CD8-positive, alpha-beta memory T cell (primary cell): Measurements from ENCODE around the gene USP28. TPM values are rescaled to one million over a fixed set of nuclear protein-coding genes. Genes with fewer than 3 reads are reported as not detected.
"Not testable (repeated sequence)": the region's sequence is repeated elsewhere in the genome, so short reads cannot be mapped to it uniquely, and the experiment has no call there.

Experiments used
- CTCF ChIA-PET: fragments of 350-600 bp; sonication (Branson Sonifier 250); formaldehyde crosslinking; loops from one replicate; lab custom pipeline; 2021; ENCODE audit warnings: antibody characterized with exemption; lab: Charles Lee
- POLR2A ChIA-PET: fragments of 350-600 bp; sonication (Branson Sonifier 250); formaldehyde crosslinking; loops from one replicate; lab custom pipeline; 2021; ENCODE audit warnings: antibody characterized with exemption; lab: Charles Lee
- DNase-seq, 5 donors: peaks; one replicate each; pipeline versions ENCODE4 v3.0.0 to v3.0.0-alpha.2; 2020 to 2022; ENCODE audit warnings: mixed read lengths in 1 of 5
- H3K27ac ChIP-seq: one replicate; pipeline ENCODE4 v1.7.0; 2013; ENCODE audit warnings: low read depth, mild to moderate bottlenecking, low read length, moderate library complexity
- H3K27me3 ChIP-seq: 2 replicates; pipeline ENCODE4 v1.7.0; 2013; ENCODE audit warnings: low read length, mild to moderate bottlenecking; ENCODE audit not compliant: insufficient read depth, poor library complexity, severe bottlenecking
- H3K36me3 ChIP-seq: 2 replicates; pipeline ENCODE4 v1.7.0; 2013; ENCODE audit warnings: mild to moderate bottlenecking, low read length, moderate library complexity; ENCODE audit not compliant: insufficient read depth
- H3K4me1 ChIP-seq: 2 replicates; pipeline ENCODE4 v1.7.0; 2013; ENCODE audit warnings: mild to moderate bottlenecking, low read length, moderate library complexity; ENCODE audit not compliant: insufficient read depth
- H3K4me3 ChIP-seq: 2 replicates; pipeline ENCODE4 v1.7.0; 2013; ENCODE audit warnings: mild to moderate bottlenecking, low read length
- H3K9me3 ChIP-seq: 2 replicates; pipeline ENCODE4 v1.7.0; 2013; ENCODE audit warnings: mild to moderate bottlenecking, low read length
- H3K27ac Mint-ChIP-seq, 8 donors: one replicate each; pipeline ENCODE4 v1.8.0; 2020 to 2021; ENCODE audit warnings: mixed read lengths in 8 of 8, mild to moderate bottlenecking in 6 of 8, inconsistent platforms in 3 of 8, moderate library complexity in 3 of 8
- H3K27me3 Mint-ChIP-seq, 2 donors: one replicate each; pipeline ENCODE4 v1.8.0; 2020 to 2021; ENCODE audit warnings: mixed read lengths in 2 of 2, mild to moderate bottlenecking in 1 of 2, moderate library complexity in 1 of 2
- H3K36me3 Mint-ChIP-seq, 3 donors: one replicate each; pipeline ENCODE4 v1.8.0; 2020 to 2021; ENCODE audit warnings: mixed read lengths in 3 of 3, inconsistent platforms in 1 of 3, mild to moderate bottlenecking in 1 of 3
- H3K4me1 Mint-ChIP-seq, 3 donors: one replicate each; pipeline ENCODE4 v1.8.0; 2020 to 2021; ENCODE audit warnings: mixed read lengths in 3 of 3, inconsistent platforms in 1 of 3, mild to moderate bottlenecking in 1 of 3
- H3K4me3 Mint-ChIP-seq, 7 donors: one replicate each; pipeline ENCODE4 v1.8.0; 2020 to 2021; ENCODE audit warnings: mixed read lengths in 7 of 7, mild to moderate bottlenecking in 6 of 7, moderate library complexity in 4 of 7, inconsistent platforms in 2 of 7
- H3K9me3 Mint-ChIP-seq, 5 donors: one replicate each; pipeline ENCODE4 v1.8.0; 2020 to 2022; ENCODE audit warnings: mixed read lengths in 5 of 5, mild to moderate bottlenecking in 3 of 5, moderate library complexity in 2 of 5, inconsistent platforms in 1 of 5
- polyA plus RNA-seq: library from polyadenylated mRNA; unstranded; fragments of 300-500 nt; fragmentation: Illumina TruSeq; gene quantifications from one replicate; pipeline ENCODE4 v1.2.3, GENCODE V29; 2021
- total RNA-seq, 2 experiments: library from RNA; stranded (reverse); gene quantifications; one replicate each; pipeline ENCODE4 v1.2.3, GENCODE V29; 2021

Gene USP28
- total and polyA plus RNA-seq, 3 experiments from 2014 or later = 18.7 to 63.1 (median 21.4) TPM

DNA sequence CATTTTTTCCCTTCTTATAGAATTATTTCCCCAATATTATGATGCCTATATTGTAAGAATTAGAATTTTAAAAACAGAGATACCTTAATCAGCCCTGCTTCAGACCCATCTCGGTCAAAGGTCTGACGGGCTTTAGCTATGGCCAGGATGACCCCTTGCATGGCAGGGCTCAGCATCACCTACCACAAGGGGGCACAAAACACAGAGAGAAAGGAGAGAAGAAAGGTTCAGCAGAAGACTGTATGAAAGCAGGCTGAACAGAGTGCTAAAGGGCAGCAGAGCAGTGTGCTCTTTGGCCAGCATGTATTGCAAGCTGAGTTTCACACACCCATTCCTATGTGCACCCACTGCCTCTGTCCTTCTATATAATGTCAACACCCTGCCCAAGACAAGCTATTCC, 69.0 kb downstream of the USP28 start:
- Histone ChIP-seq H3K27me3 (no peaks in the 10 kb centered on the region), H3K27ac (no peak overlapping the region), H3K4me1 (no peaks in the 10 kb centered on the region), H3K36me3 (peaks cover 34% of the 10 kb centered on the region), H3K4me3 (no peak overlapping the region), H3K9me3 (no peaks in the 10 kb centered on the region)
- CTCF ChIA-PET = interaction anchor here (1.2 to 2.3 kb wide), 4 partner anchors 10 to 457 kb away, joined by 3 to 8 read pairs (median 4); no protein-coding TSS in a partner anchor
- Mint-ChIP-seq H3K9me3 (no peaks in the 10 kb centered on the region), H3K27me3 (no peaks in the 10 kb centered on the region), H3K36me3 (peaks cover 3 to 85% (median 33%) of the 10 kb centered on the region in 3 donors), H3K27ac (peak overlapping the region in 2 of 8 donors; percentile 34 to 66), H3K4me1 (no peaks in the 10 kb centered on the region), H3K4me3 (no peak overlapping the region)
- no peak for DNase-seq
- POLR2A ChIA-PET = no interaction called here

GRCh38 chr11:113805640-113806039, 69.7 kb downstream of the USP28 start:
- H3K36me3 ChIP-seq = peaks cover 34% of the 10 kb centered on the region
- no peaks in the 10 kb centered on the region for H3K9me3 Mint-ChIP-seq
- peak overlapping the region in 6 of 8 donors; percentile 14 to 68 (median 56) for H3K27ac Mint-ChIP-seq
- no peaks in the 10 kb centered on the region for H3K4me1 ChIP-seq
- H3K27ac ChIP-seq = no peak overlapping the region
- H3K27me3 ChIP-seq = no peaks in the 10 kb centered on the region
- H3K4me3 Mint-ChIP-seq = no peak overlapping the region
- CTCF ChIA-PET = interaction anchor here (1.2 to 2.3 kb wide), 4 partner anchors 9 to 457 kb away, joined by 3 to 8 read pairs (median 4); no protein-coding TSS in a partner anchor
- no peaks in the 10 kb centered on the region for H3K4me1 Mint-ChIP-seq
- H3K27me3 Mint-ChIP-seq = no peaks in the 10 kb centered on the region
- no peaks in the 10 kb centered on the region for H3K9me3 ChIP-seq
- no peak overlapping the region for H3K4me3 ChIP-seq
- POLR2A ChIA-PET = no interaction called here
- peaks cover 3 to 88% (median 37%) of the 10 kb centered on the region in 3 donors for H3K36me3 Mint-ChIP-seq
- no peak for DNase-seq

GRCh38 chr11:113802621-113803020, 72.8 kb downstream of the USP28 start:
- H3K27me3 Mint-ChIP-seq = no peaks in the 10 kb centered on the region
- Histone ChIP-seq H3K4me3 (no peak overlapping the region), H3K4me1 (no peaks in the 10 kb centered on the region), H3K27me3 (no peaks in the 10 kb centered on the region), H3K9me3 (no peaks in the 10 kb centered on the region), H3K27ac (no peak overlapping the region), H3K36me3 (peaks cover 36% of the 10 kb centered on the region)
- ChIA-PET POLR2A (no interaction called here), CTCF (no interaction called here)
- H3K4me3 Mint-ChIP-seq = no peak overlapping the region
- H3K9me3 Mint-ChIP-seq = no peaks in the 10 kb centered on the region
- no peak for DNase-seq
- H3K4me1 Mint-ChIP-seq = no peaks in the 10 kb centered on the region
- no peak overlapping the region for H3K27ac Mint-ChIP-seq
- H3K36me3 Mint-ChIP-seq = peaks cover 6 to 84% (median 30%) of the 10 kb centered on the region in 3 donors

DNA sequence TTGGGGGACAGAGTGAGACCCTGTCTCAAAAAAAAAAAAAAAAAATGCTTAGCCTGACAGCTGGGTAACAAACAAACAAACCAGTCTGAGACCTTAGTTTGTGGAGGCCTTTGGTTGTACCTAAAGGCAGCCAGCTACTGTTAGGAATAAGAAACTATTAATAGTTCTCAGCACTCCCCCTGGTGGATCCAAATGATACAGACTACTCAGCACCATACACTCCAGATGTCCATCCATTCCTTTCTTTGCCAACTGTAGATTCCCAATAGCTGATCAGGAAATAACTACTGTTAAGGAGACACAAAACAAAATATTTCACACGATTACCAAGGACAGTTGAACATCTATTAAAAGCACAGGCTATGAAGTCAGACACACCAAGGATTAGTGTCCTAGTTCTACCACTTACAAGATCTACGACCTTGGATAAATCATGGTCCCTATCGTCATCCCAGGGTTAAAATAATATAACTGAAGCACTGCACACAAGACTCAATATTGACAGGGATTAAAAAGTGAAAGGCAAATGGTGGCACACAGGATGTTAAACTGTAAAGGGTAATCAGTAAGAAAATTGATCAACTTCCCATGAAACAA, 78.6 kb downstream of the USP28 start:
- Mint-ChIP-seq H3K27me3 (no peaks in the 10 kb centered on the region), H3K9me3 (peaks cover 0 to 4% (median 0%) of the 10 kb centered on the region in 5 donors), H3K4me3 (no peak overlapping the region), H3K27ac (no peak overlapping the region), H3K4me1 (no peaks in the 10 kb centered on the region), H3K36me3 (peaks cover 4 to 41% (median 13%) of the 10 kb centered on the region in 3 donors)
- Histone ChIP-seq H3K4me3 (no peak overlapping the region), H3K27ac (no peak overlapping the region), H3K4me1 (no peaks in the 10 kb centered on the region), H3K9me3 (no peaks in the 10 kb centered on the region), H3K27me3 (no peaks in the 10 kb centered on the region), H3K36me3 (peaks cover 8% of the 10 kb centered on the region)
- DNase-seq = no peak
- ChIA-PET CTCF (interaction anchor here (0.6 to 2.0 kb wide), 9 partner anchors 9 to 539 kb away, joined by 3 to 9 read pairs (median 3); partner anchors contain the start of gene ZW10), POLR2A (no interaction called here)

DNA sequence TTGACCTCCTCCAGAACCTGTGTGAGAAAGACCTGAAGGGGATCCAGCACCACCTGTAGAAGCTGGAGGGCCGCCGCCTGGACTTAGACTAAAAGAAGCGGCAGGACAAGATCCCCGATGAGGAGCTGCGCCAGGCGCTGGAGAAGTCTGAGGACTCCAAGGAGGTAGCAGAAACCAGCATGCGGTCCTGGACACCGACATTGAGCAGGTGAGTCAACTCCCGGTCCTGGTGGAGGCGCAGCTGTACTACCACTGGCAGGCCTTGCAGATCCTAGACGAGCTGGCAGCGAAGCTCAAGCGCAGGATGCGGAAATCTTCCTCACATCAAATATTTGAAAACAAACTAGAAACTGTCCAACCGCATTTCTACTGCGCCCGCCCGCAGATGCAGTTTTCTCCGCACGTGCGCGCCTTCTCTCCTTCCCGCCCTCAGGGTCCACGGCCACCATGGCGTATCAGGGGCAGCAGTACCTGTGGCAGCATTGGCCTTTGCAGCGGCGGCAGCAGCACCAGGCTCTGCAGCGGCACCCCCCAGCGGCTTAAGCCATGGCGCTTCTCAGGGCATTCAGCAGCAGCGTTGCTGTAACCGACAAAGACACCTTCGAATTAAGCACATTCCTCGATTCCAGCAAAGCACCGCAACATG, 85.6 kb downstream of the USP28 start:
- no peak for DNase-seq
- H3K4me3 Mint-ChIP-seq = no peak overlapping the region

GRCh38 chr11:113789016-113789415, 86.4 kb downstream of the USP28 start:
- H3K4me1 ChIP-seq, H3K36me3 Mint-ChIP-seq, H3K27ac Mint-ChIP-seq, H3K4me3 Mint-ChIP-seq, POLR2A ChIA-PET, H3K9me3 ChIP-seq, H3K36me3 ChIP-seq, CTCF ChIA-PET, H3K27me3 ChIP-seq, H3K9me3 Mint-ChIP-seq, H3K27ac ChIP-seq, H3K4me3 ChIP-seq, H3K4me1 Mint-ChIP-seq, DNase-seq: not testable (repeated sequence)
- H3K27me3 Mint-ChIP-seq = peaks cover 5 to 24% of the 10 kb centered on the region in 2 donors

More for the DNA sequence above, 85.6 kb downstream of the USP28 start:
- peaks cover 5 to 17% of the 10 kb centered on the region in 2 donors for H3K27me3 Mint-ChIP-seq
- POLR2A ChIA-PET = no interaction called here
- H3K9me3 ChIP-seq = no peaks in the 10 kb centered on the region
- CTCF ChIA-PET = no interaction called here
- H3K36me3 ChIP-seq = no peaks in the 10 kb centered on the region
- no peaks in the 10 kb centered on the region for H3K4me1 Mint-ChIP-seq
- no peak overlapping the region for H3K27ac Mint-ChIP-seq
- H3K27me3 ChIP-seq = peaks cover 5% of the 10 kb centered on the region
- H3K4me3 ChIP-seq = no peak overlapping the region
- H3K4me1 ChIP-seq = no peaks in the 10 kb centered on the region
- no peak overlapping the region for H3K27ac ChIP-seq
- H3K9me3 Mint-ChIP-seq = no peaks in the 10 kb centered on the region
- no peaks in the 10 kb centered on the region for H3K36me3 Mint-ChIP-seq

- H3K9me3 Mint-ChIP-seq = no peaks in the 10 kb centered on the region
- H3K36me3 Mint-ChIP-seq = no peaks in the 10 kb centered on the region
- no peak overlapping the region for H3K4me3 Mint-ChIP-seq
- H3K4me1 ChIP-seq = no peaks in the 10 kb centered on the region
- H3K27ac ChIP-seq = no peak overlapping the region
- no peaks in the 10 kb centered on the region for H3K36me3 ChIP-seq
- ChIA-PET POLR2A (no interaction called here), CTCF (interaction anchor here (1.7 kb wide), 1 partner anchor 8 kb away, joined by 6 read pairs; the partner anchor contains the start of gene ZW10)
- no peaks in the 10 kb centered on the region for H3K4me1 Mint-ChIP-seq
- H3K9me3 ChIP-seq = no peaks in the 10 kb centered on the region
- no peak overlapping the region for H3K27ac Mint-ChIP-seq
- DNase-seq = no peak
- H3K27me3 ChIP-seq = peaks cover 5% of the 10 kb centered on the region
- H3K27me3 Mint-ChIP-seq = peaks cover 20 to 51% of the 10 kb centered on the region in 2 donors
- no peak overlapping the region for H3K4me3 ChIP-seq
Observed at GRCh38 chr11:113782134-113782533, 93.2 kb downstream of the USP28 start.

- no peaks in the 10 kb centered on the region for H3K4me1 Mint-ChIP-seq
- no peak for DNase-seq
- no peaks in the 10 kb centered on the region for H3K36me3 ChIP-seq
- peaks cover 20 to 49% of the 10 kb centered on the region in 2 donors for H3K27me3 Mint-ChIP-seq
- H3K4me1 ChIP-seq = no peaks in the 10 kb centered on the region
- no peak overlapping the region for H3K27ac ChIP-seq
- no peaks in the 10 kb centered on the region for H3K36me3 Mint-ChIP-seq
- peaks cover 5% of the 10 kb centered on the region for H3K27me3 ChIP-seq
- H3K27ac Mint-ChIP-seq = peak overlapping the region in 1 of 8 donors; percentile 69
- H3K4me3 ChIP-seq = no peak overlapping the region
- CTCF ChIA-PET = interaction anchor here (1.7 kb wide), 1 partner anchor 8 kb away, joined by 6 read pairs; the partner anchor contains the start of gene ZW10
- H3K9me3 Mint-ChIP-seq = no peaks in the 10 kb centered on the region
- H3K4me3 Mint-ChIP-seq = no peak overlapping the region
- H3K9me3 ChIP-seq = no peaks in the 10 kb centered on the region
- POLR2A ChIA-PET = no interaction called here
Observed at GRCh38 chr11:113781682-113782081, 93.7 kb downstream of the USP28 start.
